ENCODE measurements around the gene HTR3D.
"Not testable (repeated sequence)": the region's sequence is repeated elsewhere in the genome, so short reads cannot be mapped to it uniquely, and the experiment has no call there.

The HTR3D gene

DNA sequence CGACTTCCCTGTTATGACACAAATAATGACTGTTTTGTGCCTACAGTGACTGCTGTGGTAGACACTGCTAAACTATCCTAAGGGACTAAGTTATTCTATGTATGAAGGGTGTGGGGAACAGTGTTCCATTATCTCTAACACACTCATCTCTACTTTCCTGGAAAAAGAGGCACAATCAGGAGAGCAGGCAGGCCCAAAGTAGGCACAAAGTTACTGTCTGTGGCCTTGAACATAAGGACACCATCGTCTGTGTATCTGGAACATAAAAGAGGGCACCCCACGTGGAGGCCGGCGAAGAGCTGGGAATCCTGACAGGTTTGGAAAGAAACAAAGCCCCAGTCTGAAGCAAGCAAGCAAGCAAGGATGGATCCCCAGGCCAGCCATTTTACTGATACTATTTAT is 15.4 kb upstream of the HTR3D start:
- DNase-seq = no peak

DNA sequence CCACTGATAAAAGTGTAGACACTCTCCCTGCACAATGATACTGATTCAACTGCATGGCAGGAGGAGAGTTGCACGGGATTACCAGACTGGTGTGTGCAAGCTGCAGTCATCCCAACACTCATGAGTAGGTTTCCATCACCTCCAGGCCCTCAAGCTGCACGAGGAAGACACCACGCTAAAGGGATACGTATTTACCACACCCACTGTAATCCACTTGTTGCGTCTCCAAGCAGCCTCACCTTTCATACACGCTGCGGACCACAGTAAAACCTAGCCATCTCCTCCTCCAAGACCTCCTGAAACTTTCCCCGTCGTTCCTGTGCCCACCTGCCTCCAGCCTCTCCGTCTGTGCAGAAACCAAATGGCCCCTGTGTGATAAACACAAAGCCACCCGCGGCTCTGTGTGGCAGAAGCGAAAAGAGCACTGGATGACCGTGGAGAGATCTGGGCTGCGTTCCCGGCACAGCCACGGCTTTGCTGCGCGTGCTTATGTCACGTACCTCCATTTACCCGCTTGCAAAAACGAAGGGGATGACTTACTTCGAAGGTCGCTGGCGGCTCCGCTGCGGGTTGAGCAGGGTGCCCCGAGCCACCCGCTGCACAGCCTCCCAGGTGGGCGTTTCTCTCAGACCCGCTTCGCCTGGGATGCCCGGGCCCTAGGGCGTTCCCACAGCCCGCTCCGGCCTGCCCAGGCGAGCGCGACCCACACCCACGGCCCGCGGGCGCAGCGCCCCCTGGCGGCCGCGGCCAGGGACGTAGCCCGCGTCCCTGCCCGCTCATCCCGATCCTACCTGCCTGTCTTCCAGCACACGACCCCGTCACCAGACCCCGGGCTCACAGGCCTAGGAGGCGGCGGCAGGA is 14.5 kb upstream of the HTR3D start:
- peak; percentile 79 for DNase-seq

DNA sequence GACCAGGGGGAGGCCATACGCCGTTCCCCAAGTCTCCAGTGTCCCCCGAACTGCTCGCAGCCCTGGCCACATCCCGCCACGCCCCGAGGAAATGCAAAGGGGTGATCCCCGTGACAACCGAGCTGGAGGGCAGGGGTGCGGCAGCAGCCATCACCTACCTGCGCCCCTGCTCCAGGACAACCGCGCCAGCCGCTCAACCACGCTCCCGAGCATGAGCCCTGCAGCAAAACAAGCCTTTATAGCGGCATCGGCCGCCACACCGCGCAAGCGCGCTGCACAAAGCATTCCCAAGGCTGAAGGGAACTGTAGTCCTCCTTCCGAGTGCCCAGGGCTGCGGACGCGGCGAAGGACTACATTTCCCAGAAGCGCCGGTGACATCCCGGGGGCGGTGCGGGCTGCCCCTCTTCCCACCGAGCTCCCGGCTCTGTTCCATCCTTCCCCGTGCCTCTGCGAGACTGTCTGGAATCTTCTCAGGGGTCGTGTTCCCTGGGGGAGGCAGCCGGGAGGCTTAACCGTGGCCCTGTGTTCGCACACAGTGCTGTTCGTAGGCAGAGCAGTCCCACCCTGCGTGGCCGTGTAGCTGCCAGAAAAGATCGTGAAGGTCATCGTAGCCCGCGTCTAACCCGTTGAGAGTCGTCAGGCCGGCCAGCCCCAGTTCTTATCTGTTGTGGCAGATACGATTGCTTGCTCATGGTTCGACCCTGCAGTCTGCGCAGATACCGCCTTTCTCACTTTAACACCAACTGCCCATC is 13.7 kb upstream of the HTR3D start, which contains the start of gene ABCC5:
TSS of gene ABCC5 (minus strand) at position 213 of the 752 bp plus-strand sequence. CDS start 3,492 bp downstream, outside the sequence.
- peak; percentile 89 for DNase-seq

DNA sequence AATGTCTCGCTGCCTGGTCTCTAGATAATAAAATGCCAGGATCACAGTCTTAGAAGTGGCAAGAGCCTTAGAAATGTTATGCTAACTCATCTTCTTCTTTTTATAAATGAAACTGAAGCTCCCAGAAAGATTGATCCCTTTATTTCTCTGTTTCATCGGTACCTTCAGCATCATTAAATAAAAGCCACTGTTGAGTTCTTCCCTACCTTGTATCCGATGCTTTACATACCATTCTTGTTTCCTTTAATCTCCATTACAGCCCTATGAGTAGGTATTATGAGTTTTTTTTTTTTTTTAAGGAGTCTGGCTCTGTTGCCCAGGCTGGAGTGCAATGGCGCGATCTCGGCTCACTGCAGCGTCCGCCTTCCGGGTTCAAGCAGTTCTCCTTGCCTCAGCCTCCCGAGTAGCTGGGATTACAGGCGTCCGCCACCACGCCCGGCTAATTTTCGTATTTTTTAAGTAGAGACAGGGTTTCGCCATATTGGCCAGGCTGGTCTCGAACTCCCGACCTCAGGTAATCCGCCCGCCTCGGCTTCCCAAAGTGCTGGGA is 13.0 kb upstream of the HTR3D start:
- DNase-seq = no peak

DNA sequence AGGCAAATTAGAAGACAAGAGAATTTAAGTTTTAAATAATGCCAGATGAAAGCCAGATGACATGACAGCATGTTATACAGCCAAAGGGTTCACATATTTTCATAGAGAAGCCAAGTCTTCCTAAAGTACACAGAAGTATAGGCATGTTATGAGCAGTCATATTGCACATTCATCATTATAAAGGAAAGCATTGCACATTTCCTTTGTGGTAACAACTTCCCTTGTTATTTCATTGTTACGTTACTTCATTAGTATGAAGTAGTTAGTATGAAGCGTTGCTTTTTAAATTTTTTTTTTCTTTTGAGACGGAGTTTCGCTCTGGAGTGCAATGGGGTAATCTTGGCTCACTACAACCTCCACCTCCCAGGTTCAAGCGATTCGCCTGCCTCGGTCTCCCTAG is 9.2 kb upstream of the HTR3D start:
- DNase-seq = no peak

DNA sequence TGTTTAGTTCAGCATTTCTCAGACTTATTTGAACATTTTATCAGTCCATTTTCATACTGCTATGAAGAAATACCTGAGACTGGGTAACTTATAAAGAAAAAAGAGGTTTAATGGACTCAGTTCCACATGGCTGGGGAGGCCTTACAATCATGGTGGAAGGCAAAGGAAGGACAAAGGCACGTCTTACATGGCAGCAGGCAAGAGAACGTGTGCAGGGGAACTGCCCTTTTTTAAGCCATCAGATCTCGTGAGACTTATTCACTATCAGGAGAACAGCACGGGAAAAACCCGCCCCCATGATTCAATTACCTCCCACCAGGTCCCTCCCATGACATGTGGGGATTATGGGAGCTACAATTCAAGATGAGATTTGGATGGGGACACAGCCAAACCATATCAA is 6.3 kb upstream of the HTR3D start:
- not testable (repeated sequence) for DNase-seq

DNA sequence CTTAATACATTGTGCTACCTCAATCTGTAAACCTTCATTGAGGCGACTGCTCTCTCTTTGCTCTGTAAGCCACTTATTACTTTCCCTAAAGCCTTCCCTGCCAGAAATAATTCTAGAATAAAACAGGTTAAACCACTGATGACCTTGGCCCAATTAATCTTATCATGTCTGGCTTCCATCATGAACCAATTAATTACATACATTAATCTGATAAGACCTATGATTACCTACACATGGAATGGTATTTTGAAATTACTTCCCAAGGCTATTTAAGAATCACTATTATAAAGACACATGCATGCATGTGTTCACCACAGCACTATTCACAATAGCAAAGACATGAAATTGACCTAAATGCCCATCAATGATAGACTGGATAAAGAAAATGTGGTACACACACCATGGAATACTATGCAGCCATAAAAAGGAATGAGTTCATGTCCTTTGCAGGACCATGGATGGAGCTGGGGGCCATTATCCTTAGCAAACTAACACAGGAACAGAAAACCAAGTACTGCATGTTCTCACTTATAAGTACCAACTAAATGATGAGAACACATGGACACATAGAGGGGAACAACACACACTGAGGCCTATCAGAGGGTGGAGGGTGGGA is 3.2 kb upstream of the HTR3D start:
- not testable (repeated sequence) for DNase-seq

DNA sequence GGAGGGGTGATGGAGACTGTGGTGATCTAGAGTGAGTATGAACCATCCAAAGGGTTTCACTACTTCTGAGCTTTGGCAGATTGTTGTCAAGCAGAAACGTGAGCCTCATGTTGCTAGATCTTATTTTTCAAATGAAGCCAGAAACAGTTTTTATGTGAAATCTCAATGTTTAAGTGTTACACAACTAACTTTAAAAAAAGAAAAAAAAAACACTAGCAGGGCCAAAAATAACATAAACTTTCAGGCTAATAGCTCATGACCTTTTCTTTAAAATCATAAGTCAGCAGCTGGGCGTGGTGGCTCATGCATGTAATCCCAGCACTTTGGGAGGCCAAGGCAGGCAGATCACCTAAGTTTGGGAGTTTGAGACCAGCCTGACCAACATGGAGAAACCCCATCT is 2.1 kb upstream of the HTR3D start:
- no peak for DNase-seq

DNA sequence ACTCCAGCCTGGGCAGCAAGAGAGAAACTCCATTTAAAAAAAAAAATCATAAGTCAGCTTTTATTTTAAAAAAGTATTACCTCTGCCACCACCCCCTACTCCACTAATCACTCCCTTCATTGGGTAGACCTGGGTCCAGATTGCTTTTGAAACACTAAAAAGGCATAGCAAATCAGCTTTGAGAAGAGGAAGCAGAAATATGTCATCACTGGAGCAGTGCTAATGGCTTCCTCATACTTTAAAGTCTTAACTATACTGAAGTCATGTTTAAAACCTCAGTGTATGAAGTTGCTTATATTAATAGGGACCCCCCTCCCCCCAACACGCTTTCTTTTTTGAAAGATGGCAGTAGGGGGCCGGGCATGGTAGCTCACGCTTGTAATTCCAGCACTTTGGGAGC is 1.0 kb upstream of the HTR3D start:
- DNase-seq = no peak

DNA sequence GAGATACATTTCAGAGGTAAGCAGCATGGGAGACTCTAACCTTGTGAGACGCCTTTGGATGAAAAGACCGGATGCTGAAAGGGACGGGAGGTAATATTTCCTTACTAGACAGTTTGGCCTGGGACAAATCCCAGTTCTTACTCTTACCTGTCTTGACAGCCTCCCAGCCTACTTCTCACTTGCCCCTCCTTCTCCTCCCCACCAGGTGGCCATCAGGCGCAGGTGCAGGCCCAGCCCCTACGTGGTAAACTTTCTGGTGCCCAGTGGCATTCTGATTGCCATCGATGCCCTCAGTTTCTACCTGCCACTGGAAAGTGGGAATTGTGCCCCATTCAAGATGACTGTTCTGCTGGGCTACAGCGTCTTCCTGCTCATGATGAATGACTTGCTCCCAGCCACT is 6.3 kb downstream of the HTR3D start:
- no peak for DNase-seq

DNA sequence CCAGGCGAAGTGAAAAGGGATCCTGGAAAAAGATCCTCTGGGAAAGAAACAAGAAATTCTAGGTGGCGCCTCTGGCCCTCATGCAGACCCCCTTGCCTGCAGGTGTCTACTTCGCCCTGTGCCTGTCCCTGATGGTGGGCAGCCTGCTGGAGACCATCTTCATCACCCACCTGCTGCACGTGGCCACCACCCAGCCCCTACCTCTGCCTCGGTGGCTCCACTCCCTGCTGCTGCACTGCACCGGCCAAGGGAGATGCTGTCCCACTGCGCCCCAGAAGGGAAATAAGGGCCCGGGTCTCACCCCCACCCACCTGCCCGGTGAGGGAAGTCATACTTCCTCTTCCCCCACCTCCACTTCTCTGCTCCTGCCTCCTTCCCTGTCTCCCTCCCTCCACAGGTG is 6.8 kb downstream of the HTR3D start:
- not testable (repeated sequence) for DNase-seq

DNA sequence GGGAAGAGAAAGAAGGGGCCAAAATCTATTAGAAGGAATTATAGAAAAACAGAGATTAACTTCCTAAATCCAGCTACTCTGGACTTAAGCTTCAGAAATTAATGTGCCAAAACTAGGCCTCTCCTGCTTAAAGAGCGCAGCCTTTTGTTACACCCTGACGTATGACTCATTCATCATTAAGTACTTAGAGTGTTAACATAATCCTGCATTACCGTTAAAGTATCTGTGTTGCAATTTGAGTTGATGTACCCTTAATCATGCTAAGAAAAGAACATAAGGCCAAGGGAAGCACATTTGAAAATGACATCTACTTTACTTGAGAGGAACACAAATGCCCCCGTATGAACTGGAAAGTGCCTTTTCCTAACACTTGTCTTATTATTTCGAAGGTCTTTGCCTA is 7.9 kb downstream of the HTR3D start:
- DNase-seq = no peak

DNA sequence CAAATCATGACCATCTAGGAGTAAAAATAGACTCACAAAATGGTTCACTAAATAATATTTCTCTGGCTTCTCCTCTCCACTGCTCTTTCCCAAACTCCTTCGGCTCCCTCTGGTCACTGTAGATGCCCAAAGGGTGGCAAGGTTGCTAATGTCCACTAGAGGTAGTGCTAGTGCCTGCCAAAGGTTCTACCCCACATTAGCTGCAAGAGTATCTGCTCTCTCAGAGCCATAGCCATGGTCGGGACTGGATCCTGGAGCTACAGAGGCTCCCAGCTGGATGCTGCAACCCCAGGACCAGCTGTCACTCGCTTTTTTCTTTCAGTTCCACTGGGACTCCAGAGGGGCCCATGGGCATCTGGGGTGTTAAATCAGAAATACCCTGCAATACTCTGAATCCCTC is 8.5 kb downstream of the HTR3D start:
- DNase-seq = peak; percentile 55

DNA sequence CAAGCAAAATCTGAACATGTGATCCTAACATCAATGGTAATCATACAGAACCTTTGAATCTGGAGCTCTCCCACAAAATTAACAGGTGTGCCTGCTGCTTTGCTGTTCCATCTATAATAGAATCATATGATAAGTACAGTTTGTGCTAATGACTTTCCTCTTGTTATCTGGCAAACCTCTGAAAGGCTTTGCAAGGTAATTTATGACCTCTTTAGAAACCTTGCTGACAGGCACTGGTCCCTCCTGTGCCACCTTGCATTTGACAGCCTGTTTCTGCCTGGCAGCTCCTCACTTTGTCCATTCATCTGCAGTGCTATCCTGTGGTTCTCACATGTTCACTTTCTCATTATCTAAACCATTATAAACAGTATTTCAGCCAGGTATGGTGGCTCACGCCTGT is 11.1 kb downstream of the HTR3D start:
- DNase-seq = no peak

DNA sequence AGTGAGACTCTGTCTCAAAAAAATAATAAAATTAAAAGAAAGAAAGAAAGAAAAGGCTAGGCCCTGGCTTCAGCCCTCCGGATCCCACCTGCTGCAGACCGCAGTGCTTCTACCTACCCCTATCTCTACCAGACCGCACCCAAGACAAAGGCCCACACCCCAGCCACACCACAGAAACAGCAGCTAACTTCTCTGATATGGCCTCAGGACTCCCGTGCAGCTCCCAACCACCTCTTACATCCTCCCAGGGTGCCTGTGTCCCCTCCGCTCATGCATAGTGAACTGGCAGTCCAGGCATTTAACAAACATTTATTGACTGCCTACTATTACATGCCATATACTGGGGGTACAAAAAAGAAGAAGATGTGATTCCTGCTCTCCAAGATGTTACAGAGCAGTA is 14.5 kb downstream of the HTR3D start:
- no peak for DNase-seq

DNA sequence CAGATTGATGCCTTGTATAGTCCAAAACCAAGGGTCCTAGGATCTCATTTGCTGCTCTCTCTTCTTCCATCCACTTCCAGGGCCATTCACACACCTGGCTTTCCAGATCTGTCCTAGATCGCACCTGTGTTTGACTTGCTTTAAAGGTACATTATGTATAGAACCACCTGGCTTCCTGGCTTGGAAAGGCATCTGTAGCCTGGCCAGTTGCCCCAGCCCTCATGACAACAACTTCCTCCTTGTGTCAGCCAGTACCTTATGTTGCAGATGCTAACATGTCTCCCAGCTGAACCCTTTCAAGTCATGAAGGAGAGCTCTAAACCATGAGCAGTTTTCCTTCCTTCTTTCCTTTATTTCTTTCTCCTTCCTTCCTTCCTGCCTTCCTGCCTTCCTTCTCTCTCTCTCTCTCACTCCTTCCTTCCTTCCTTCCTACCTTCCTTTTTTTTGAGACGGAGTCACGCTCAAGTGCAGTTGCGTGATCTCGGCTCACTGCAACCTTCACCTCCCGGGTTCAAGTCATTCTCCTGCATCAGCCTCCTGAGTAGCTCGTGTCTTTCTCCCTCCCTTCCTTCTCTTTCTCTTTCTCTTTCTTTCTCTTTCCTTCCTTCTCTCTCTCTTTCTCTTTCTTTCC is 18.8 kb downstream of the HTR3D start:
- no peak for DNase-seq

DNA sequence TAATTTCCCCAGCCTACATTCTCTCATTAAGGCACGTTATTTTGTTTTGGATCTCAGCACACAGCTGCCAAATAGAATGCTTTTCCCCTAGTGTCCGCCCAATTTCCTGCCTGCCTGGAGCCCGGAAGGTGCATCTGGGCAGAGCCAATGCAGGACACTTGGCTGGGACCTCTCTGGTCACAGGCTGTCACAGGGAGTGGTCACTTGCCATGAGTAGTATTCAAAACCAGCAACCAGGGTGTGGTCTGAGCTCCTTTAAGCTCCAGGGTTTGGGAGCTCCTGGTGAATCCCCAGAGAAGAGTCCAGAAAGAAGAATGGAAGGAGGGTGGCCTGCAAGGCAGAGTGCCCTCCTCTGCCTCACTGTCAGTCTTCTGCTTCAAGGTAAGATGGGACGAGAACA is 21.2 kb downstream of the HTR3D start, which contains the start of gene HTR3C:
TSS of gene HTR3C (plus strand) at position 281 of the 400 bp plus-strand sequence. CDS start at position 315, 34 bp downstream.
- no peak for DNase-seq

DNA sequence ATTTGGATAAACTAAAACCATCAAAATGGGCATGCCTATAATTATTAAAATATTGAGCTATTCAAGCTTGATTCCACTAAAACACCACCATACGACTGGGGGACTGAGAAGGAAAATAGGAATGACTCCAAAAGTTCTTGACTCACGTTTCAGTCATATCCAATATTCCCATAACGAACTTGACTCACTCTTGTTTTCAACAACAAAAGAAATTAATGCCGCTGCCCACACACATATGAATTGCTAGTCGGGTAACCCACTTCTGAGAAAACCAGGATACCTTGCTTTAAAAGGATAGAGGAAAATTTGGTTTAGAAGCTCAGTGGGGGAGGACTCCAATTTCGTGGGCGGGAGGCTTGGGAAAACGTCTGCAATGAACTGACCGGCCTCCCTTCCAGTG is 26.5 kb downstream of the HTR3D start:
- no peak for DNase-seq

DNA sequence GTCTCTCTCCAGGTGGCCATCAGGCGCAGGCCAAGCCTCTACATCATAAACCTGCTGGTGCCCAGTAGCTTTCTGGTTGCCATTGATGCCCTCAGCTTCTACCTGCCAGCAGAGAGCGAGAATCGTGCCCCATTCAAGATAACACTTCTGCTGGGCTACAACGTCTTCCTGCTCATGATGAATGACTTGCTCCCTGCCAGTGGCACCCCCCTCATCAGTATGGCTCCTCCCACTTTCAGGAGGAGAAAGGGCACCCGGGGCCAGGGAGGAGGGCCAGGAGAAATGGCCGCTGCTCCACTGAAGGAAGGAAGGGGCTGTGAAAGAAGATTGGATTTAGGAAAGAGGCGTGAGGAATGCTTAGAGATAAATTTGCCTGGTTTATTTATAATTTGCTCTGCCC is 27.9 kb downstream of the HTR3D start:
- DNase-seq = no peak

DNA sequence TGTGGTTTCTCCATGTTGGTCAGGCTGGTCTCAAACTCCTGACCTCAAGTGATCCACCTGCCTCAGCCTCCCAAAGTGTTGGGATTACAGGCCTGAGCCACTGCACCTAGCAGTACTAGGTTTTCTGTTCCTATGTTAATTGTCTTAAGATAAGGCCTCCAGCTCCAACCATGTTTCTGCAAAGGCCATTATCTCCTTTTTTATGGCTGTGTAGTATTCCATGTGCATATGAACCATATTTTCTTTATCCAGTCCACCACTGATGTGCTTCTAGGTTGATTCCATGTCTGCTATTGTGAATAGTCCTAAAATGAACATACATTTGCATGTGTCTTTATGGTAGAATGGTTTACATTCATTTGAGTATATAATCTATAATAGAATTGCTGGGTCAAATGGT is 31.1 kb downstream of the HTR3D start:
- no peak for DNase-seq

DNA sequence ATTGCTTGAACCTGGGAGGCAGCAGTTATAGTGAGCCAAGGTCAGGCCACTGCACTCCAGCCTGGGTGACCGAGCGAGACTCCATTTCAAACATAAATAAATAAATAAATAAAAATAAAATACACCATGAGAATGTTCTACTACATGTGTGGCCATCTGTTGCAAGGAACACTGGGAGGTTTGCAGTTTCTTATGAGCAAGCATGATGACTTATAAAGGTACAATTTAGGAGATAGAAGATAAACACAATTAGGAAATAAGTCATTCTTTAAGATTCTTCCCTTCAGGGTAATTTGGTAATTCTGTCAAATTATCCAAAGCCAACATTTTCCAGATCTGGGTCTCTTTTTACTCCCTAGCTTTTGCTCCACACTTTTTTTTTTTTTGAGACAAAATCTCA is 34.7 kb downstream of the HTR3D start:
- DNase-seq = no peak

DNA sequence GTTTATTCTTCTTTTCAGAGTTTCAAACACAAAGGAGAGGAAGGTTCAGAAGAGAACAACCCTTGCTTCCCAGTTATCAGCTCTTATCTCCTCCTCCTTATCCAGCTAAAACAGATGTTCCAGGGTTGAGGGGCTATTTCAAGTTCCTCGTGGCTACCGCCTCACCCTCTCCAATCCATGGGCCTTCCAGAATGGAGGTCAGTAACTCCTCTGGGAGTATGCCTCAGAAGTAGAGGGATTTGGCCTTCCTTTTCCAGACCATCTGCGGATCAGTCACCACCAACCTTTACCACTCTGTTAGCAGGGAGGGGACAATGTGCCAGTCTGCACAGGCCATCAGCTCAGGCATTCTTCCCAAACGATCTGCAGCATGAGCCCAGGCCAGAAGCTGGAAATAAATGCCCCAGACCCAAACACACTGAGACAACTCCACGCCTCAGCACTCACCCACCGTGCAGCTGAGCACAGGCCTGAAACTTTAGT is 36.1 kb downstream of the HTR3D start:
- no peak for DNase-seq

DNA sequence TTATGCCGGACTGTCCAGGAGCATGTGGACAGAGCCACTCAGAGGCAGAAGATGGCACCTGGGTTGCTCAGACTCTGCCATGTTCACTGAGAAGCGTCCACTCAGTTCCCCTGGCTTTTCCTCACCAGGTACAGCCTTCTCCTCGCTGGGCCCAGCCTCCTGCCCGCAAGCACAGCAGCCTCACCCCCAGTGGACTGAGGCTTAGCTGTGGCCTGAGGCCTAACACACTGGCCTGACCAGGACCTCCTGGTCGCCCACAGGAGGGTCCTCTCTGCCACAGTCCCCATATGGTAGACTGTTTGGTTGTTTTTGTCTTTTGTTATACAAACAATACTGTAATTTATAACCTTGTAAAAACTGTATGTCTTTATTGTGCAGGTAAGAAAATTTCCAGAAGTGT is 36.8 kb downstream of the HTR3D start:
- DNase-seq = no peak
